ENCODE data around the gene ADRA2C. TPM values are rescaled to one million over a fixed set of nuclear protein-coding genes. Genes with fewer than 3 reads are reported as not detected.

The ADRA2C gene
- total RNA-seq, 2 donors from 2014 or later: 0.59 to 28.6 TPM

DNA sequence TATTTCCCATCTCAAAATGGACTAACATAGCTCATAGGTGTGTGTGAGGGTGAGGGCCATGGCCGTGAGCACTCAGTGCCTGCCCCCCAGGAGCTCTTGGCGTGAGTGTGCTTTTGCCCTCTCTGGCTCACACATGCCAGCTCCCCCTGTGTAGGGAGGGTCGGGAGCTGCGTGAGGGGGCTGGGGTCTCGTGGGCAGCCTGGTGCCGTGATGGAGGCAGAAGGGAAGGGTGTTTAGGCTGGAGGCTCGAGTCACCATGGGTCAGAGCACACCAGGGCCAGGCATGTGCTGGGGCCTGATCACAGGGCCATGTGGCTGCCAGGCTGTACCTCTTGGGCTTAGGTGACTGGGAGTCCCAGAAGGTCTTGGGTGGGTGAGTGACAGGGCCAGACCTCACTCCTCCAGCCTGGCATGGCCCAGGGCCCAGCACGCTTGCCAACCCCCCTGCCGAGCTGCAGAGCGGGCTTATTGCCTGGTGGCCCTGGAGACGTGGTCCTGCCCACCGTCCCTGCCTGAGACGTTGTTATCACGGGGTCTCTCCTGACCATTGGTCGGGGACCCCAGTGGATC, 44.0 kb downstream of the ADRA2C start:
- TF ChIP-seq, protein P1, sequence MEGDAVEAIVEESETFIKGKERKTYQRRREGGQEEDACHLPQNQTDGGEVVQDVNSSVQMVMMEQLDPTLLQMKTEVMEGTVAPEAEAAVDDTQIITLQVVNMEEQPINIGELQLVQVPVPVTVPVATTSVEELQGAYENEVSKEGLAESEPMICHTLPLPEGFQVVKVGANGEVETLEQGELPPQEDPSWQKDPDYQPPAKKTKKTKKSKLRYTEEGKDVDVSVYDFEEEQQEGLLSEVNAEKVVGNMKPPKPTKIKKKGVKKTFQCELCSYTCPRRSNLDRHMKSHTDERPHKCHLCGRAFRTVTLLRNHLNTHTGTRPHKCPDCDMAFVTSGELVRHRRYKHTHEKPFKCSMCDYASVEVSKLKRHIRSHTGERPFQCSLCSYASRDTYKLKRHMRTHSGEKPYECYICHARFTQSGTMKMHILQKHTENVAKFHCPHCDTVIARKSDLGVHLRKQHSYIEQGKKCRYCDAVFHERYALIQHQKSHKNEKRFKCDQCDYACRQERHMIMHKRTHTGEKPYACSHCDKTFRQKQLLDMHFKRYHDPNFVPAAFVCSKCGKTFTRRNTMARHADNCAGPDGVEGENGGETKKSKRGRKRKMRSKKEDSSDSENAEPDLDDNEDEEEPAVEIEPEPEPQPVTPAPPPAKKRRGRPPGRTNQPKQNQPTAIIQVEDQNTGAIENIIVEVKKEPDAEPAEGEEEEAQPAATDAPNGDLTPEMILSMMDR (IDR thresholded peaks at IDR 0.05): no peak
- H3K27ac ChIP-seq: no peak overlapping the region
- DNase-seq (ENCODE audit: low spot score): no peak
- no peaks in the 10 kb centered on the region for H3K9me3 ChIP-seq
- 69% methylated on average over 15 of the region's 15 CpGs for WGBS
- H3K27me3 ChIP-seq (replicated peaks; ENCODE audit: insufficient read depth): peaks cover 3% of the 10 kb centered on the region
- H3K36me3 ChIP-seq: no peaks in the 10 kb centered on the region
- no peaks in the 10 kb centered on the region for H3K4me1 ChIP-seq (replicated peaks)
- H3K4me3 ChIP-seq: no peak overlapping the region
- intact Hi-C loops (cut with DNase I): no loop called here

DNA sequence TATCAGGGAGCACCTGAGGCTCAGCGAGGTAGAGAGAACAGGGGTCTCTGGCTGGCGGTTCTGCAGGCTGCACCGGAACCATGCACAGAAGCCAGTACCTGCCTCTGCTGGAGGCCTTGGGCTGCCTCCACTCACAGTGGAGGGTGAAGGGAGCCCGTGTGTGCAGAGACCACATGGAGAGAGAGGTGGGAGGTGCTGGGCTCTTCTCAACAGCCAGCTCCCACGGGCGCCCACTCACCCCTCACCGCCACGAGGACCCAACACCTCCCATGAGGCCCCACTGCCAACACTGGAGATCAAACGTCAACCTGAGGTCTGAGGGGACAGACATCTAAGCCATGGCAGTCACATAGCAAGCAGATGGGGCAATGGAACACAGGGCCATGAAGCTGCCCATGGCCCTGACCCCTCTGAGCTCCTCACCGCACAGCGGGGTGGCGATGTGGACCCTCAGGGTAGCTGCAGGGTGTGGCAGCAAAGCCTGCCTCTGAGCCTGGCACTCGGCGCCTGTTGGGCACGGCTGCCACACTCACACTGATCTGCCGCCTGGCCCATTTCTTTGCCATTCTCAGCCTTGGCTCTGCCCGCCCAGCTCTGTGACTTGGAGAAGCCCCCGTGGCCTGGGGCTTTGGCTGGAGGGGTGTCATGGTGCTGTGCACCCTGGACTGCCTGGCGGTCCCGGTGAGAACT, 44.8 kb downstream of the ADRA2C start:
- WGBS: 79% methylated on average over 17 of the region's 20 CpGs
- no peak for TF ChIP-seq POLR2AphosphoS5 (IDR thresholded peaks at IDR 0.05)
- no peak for TF ChIP-seq POLR2A (IDR thresholded peaks at IDR 0.05)
- TF ChIP-seq, protein P1 (IDR thresholded peaks at IDR 0.05): no peak
- H3K9me3 ChIP-seq: no peaks in the 10 kb centered on the region
- no peaks in the 10 kb centered on the region for H3K36me3 ChIP-seq
- no peak for DNase-seq (ENCODE audit: low spot score)
- H3K4me3 ChIP-seq: no peak overlapping the region
- intact Hi-C loops (cut with DNase I): no loop called here
- H3K4me1 ChIP-seq (replicated peaks): no peaks in the 10 kb centered on the region
- no peak overlapping the region for H3K27ac ChIP-seq
- H3K27me3 ChIP-seq (replicated peaks; ENCODE audit: insufficient read depth): peaks cover 3% of the 10 kb centered on the region

DNA sequence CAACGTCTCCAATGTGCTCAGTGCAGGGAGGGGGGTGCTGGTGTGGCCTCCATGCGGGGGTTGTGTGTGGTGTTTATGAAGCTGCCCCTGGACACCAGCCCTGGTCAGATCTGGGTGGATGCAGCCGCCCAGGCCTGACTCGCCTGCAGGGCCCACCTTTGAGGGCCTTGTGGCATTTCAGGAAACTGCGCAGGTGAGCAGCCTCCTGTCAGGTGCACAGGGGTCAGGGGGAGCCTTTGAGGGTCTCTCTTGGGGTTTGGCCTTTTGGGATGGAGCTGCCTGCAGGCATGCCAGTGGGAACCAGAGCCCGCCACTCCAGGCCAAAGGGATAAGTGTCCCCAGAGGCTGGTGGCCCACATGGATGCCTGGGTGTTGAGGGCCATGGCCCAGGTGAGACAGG, 45.4 kb downstream of the ADRA2C start:
- WGBS: 90% methylated on average over 6 of the region's 6 CpGs
- Histone ChIP-seq H3K36me3 (no peaks in the 10 kb centered on the region), H3K4me3 (no peak overlapping the region), H3K4me1 (replicated peaks) (no peaks in the 10 kb centered on the region), H3K27ac (no peak overlapping the region), H3K9me3 (no peaks in the 10 kb centered on the region), H3K27me3 (replicated peaks; ENCODE audit: insufficient read depth) (peaks cover 3% of the 10 kb centered on the region)
- TF ChIP-seq, protein P1 (IDR thresholded peaks at IDR 0.05): no peak
- no peak for TF ChIP-seq POLR2AphosphoS5 (IDR thresholded peaks at IDR 0.05)
- TF ChIP-seq POLR2A (IDR thresholded peaks at IDR 0.05): no peak
- intact Hi-C loops (cut with DNase I): no loop called here
- no peak for DNase-seq (ENCODE audit: low spot score)

DNA sequence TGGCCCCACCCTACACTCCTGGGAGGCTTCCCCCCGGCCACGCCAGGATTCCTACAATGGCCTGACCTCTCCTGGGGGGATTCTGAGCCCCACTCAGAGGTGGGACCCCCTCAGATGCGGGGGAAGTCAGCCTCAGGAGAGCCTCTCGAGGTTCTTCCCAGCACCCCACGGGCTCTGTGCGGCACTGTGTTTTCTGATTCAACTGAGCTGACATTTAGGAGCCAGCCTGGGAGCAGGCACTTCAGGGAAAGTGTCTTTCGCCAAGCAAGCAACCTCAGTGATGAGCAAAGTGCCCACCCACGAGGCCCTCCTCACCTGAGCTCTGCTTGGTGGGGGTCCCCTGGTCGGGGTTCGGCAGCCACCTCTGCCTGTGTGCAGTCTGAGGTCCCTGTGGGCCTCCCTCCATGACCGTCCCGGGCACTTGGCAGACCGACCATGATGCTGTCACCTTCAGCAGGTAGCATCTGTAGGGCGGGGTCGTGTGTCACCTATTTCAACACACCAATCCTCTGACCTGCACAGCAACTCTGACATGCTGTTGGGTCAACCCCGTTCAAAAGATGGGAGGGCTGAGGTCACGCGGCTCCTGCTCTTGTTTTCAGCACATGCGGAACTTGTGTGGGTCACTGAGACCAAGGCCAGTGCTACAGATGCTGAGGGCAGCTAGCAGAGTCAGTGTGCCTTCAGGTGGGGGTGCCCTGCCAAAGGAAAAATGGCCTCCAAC, 46.2 kb downstream of the ADRA2C start:
- intact Hi-C loops (cut with DNase I): no loop called here
- 86% methylated on average over 19 of the region's 19 CpGs for WGBS
- Histone ChIP-seq H3K36me3 (no peaks in the 10 kb centered on the region), H3K4me3 (no peak overlapping the region), H3K27me3 (replicated peaks; ENCODE audit: insufficient read depth) (peaks cover 3% of the 10 kb centered on the region), H3K9me3 (no peaks in the 10 kb centered on the region), H3K4me1 (replicated peaks) (no peaks in the 10 kb centered on the region), H3K27ac (no peak overlapping the region)
- no peak for DNase-seq (ENCODE audit: low spot score)
- no peak for TF ChIP-seq POLR2AphosphoS5 (IDR thresholded peaks at IDR 0.05)
- TF ChIP-seq, protein P1 (IDR thresholded peaks at IDR 0.05): no peak
- TF ChIP-seq POLR2A (IDR thresholded peaks at IDR 0.05): no peak
